HG03571 (cell line): Measurements from ENCODE around the gene LRMDA.

Source experiments
- ATAC-seq: cut with Tn5 transposase; IDR thresholded peaks from one replicate; pipeline ENCODE4 v1.9.1; 2021; ENCODE audit not compliant: unreplicated experiment

The LRMDA gene

DNA sequence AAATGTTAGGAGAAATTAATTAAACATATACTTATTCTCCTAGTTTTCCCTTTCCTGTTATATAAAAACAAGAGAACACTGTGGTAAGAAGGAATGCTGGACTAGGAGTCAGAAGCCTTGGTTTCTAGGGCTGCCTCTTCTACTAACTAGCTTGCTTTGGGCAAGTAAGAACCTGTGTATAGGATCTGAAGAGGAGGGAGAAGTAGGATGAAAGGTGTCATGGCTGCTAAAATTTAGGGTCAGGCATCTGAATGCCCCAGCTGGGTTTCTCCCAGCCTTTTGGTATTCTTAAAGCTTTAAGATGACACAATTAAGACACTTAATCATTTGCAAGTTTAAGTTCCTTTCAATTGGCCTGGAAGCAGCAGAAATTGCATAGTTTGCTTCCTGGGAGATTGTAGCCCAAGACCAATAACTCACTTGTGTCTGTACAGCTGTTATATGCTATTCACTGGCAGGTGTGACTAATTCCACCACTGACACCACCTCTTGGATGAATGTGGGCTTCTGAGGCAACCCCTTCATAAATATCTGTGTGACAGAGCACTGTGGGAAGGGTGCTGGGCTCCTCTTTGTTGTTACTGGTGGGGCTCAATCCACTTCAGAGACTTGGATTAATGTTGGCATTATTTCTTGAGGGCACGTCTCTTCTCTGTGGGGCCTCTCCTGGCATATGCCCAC, 137.2 kb downstream of the LRMDA start:
- ATAC-seq: no peak

DNA sequence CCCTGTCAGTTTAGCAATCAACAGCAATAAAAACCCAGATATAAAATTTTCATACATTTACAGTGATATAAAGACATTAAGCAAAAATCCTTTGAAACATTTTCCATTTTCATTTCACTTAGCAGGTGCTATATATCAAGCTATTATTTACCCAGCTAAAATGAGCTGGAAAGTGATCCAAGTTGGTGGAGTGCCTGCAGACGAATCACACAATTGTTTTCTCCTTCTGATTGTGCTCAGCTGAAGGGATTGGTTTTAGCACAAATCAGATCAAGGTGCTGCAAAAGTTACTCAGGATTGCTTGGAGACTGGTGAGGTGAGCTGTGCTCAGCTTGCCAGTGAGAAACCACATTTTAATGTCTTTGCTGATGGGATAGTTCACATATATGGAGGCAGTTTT, 138.1 kb downstream of the LRMDA start:
- no peak for ATAC-seq

DNA sequence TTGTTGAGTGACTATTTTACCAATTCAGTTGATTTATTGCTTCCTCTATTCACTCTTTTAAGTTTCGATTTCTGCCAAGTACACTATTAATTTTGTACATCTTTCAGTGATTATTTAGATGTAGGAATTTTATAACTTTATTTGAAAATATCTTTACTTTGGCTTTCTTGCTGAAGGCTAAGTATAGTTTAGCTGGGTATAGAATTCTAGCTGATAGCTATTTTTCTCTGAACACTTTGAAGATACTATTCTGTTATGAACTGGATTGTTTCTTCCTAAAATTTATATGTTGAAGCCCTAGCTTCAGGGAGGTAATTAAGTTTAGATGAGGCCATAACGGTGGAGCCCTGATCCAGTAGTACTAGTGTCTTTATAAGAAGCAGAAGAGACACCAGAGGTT, 141.1 kb downstream of the LRMDA start:
- no peak for ATAC-seq

DNA sequence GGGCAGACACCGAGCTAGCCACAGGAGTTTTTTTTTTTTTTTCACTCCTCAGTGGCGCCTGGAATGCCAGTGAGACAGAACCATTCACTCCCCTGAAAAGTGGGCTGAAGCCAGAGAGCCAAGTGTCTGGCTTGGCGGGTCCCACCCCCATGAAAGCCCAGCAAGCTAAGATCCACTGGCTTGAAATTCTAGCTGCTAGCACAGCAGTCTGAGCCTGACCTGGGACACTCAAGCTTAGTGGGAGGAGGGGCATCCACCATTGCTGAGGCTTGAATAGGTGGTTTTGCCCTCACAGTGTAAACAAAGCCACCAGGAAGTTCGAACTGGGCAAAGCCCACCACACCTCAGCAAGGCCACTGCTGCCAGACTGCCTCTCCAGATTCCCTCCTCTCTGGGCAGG, 144.5 kb downstream of the LRMDA start:
- no peak for ATAC-seq

DNA sequence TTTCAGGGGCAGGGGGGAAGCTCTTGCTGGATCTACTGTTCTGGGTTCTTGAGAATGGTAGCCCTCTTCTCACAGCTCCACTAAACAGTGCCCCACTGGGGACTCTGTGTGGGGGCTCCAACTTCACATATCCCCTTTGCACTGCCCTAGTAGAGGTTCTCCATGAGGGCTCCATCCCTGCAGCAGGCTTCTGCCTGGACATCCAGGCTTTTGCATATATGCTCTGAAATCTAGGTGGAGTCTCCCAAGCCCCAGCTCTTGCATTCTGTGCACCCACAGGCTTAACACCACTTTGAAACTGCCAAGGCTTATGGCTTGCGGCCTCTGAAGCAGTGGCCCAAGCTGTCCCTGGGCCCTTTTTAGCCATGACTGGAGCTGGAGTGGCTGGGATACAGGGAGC, 150.7 kb downstream of the LRMDA start:
- ATAC-seq: no peak

DNA sequence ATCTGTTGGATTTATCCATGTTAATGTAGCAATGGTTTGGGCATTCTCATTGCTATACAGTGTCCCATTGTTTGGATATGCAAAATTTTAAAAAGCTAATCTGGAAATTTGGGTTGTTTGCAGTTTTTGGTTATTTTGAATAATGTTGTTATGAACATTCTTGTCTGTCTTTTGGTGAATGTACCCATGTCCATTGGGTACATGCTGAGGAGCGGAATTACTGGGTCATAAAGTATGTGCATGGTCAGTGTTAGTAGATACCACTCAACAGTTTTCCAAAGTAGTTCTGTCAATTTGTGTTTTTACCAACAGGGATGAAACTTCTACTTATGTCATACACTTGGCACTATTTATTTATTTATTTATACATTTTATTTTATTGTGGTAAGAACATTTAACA, 153.9 kb downstream of the LRMDA start:
- ATAC-seq: no peak

DNA sequence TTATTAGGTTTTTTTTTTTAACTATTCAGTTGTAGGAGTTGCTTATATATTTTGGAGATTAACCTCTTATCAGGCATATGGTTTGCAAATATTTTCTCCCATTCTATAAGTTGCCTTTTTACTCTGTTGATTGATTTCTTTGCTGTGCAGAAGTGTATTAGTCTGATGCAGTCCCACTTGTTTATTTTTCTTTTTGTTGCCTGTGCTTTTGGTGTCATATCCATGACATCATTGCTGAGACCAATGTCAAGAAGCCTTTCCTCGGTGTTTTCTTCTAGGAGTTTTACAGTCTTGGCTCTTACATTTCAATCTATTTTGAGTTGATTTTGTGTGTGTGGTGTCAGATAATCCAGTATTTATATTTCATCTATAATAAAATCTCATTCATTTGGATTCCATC, 155.4 kb downstream of the LRMDA start:
- no peak for ATAC-seq

DNA sequence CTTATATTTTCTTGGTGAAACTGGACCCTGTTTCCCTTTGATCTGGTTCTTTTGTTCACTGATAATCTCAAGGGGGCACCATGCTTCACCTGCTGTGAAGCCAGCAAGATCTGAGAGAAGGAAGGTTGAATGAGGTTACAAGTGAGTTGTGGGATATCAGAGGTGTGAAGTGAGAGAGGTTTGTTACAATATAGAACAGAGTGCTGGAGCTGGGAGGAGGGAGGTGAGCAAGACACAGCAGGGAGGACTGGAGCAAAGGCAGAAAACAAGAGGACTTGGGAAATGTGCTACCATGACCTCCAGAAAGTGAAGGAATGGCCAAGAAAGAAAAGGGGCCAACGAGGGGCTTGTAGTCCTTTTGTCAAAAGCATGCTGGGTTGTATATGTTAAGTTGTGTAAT, 156.6 kb downstream of the LRMDA start:
- no peak for ATAC-seq

DNA sequence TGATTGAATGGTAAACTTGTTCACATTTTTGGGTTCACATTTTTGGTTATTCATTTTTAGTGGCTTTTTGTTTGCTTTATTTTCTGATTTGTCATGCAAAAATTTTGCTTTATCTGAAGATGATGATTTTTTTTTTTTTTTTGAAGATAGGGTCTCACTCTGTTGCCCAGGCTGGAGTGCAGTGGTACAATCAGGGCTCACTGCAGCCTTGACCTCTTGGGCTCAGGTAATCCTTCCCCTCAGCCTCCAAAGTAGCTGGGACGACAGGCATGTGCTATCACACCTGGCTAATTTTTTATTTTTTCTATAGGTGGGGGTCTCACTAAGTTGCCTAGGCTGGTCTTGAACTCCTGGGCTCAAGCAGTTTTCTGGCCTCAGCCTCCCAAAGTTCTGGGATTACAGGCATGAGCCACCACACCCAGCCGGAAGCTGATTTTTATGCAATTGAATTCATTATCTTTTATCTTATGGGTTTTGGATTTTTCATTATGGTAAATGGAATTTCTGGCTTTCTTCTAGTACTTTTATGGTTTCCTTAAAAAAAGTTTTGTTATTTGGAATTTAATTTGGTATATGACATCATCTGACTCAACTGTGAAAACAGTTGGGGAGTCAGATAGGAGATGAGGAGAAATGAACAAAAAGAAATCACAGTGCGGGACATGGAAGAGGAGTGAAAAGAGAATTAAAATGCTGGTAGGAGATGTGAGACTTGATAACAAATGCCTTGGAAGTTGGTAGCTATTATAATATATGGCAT, 158.7 kb downstream of the LRMDA start:
- ATAC-seq: no peak

DNA sequence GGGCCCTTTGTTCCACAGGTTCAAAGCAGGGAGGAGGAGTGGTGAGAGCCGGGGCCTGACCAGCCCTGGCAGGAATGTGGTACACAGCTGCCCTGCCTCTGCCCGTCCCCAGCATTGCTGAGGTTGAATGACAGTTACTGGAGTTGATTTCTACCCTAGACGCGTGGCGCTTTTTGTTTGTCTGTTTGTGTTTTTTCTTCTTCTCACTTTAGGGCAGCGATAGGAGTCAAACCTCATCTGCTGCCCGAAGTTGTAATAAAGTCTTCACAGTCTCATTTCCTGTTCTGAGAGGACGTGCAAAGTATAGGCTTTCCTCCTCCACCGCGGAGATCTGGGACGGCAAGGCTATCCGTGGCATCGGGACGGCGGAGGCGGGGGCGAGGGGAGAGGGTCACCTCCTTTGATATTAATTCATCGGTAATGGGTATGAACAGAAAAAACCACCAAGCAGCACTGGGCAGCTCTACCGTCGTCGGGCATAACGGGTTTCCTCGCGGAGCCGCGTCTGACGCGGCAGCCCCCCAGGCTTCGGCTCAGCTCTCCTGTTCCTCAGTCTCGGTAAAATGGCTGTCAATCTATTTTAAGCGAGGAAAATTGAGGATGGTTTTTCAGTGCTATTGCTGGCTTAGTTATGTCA, 160.8 kb downstream of the LRMDA start:
- no peak for ATAC-seq

DNA sequence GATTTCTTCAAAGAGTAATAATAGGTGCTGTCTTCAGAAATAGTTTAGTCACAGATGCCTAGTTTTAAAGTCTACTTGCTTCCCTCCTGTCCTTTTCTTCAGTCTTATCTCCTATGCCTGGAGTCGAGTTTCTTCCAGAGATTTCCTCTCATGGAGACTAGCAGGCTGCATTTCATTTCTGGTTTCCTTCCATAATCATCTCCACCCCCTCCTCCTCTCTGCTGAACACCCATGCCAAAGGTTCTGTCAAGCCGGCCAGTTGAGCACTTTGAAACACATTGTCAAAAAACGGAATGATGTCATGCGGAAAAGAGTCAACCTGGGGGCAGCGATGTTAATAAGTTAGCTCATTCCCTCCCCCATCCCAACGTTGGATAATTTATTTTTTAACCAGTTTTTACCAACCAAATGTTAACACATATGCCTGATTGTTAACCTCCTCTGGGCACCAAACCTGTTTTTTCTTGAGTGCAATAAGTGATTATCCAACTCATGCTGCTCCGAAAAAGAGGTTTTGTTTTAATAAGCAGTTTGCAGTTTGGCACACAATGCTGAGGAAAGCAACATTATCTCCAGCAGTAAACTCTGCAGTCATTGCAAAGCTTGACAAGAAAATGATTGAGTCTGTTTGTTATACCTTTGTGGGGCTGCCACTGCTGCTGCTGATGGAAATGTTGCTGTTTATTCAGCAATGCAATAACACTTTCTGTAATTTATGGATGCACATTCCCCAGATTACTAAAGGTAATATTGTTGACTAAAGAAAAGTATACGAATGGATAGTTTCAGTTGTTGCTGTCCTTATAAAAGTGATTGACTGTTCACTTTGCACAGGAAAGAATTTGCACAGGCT, 161.6 kb downstream of the LRMDA start:
- no peak for ATAC-seq

DNA sequence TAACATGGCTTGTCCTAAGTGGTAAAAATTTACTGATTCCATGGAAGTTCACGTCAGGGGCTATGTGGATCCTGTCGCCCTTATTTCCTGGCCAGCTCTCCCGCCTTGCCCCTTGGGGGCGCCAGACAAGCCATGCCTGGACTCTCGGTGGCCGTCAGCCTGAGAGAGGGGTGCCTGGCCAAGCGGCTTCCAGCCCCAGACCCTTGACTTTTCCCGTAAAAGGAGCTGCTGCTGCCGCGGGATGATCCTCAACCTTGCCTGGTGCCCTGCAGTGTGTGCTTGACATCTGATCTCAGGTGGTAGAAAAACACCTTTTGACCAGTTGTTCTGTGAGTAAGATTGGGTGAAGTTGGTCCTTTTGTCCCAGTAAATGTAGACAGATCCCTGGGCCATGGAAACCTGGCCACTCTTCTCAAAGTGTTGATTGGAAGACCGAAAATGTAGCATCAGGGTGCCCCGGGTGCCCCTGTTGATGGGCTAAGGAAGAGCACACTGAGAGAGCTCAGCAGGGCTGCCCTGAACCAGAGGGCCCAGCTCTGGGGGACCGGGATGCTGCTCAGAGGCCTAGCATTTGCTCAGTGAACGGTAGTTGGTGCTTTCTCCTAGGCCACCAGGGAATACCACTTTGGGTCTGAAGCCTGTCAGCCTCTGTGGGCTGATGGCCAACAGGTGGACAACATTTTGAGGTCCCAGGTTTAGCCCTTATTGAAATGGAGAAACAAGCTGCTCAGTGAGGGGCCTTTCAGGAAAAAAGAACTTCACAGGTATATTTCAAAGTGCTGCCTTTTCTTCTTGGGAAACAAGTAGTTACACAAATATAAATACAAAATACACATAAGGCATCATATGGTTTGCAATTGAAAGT, 162.5 kb downstream of the LRMDA start:
- ATAC-seq: no peak

DNA sequence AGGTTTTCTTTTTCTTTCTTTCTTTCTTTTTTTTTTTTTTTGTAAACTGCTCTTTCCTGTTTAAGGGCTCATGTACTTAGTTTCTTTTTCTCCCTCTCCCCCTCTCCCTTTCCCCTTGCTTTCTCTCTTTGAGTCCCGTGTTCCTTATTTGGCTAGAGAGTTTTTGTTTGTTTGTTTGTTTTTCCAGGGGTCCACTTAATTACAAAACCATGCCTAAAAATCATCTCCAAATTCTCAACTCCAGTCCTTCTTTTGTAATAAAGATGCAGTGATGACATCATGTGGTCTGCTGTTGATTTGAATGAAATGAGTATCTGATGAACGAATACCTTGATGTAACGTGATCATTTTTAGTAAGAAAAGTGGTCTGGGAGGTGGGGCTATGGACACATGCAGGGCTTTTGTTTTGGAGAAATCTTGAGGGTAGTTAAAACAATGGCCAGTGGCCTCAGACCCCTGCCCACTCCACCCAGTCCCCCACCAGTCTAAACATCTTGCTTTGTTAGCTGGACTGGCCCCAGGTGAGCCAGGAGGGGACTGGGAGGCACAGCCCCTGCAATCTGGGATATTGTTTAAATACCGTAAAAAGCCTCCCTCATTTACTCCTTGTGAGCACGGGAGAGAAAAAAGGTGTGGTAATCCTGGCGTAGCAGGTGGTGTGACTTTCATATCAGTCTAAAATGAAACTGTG, 165.7 kb downstream of the LRMDA start:
- no peak for ATAC-seq

DNA sequence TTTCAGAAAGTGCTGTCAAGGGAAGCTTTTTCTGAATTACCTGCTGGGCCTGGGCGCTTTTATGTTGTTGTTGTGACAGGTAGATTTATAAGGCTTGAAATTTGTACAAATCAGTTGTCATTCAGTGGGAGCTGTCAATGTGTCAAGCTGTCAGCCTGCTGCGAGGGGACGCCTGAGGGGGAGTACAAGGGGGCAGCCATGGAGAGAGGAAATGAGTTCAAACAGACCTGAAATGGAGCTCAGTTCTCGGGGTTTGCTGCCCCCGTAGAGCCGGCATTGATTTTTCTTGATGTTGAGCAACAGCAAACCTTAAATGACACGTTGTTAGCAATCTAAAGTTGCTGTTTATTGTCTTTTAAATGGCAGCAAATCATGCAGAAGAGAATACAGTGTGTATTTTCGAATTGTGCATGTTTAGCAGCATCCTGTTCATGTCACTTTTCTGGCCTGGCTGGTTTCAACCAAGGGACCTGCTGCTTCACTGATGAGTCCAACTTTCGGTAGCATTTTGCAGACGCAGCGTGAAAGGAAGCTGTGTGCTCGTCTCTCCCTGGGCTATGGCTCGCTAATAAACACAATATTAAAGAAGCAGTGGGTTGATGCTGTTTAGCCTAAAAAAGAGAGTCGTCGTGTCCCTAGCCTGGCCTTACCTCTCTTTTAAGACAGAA, 166.5 kb downstream of the LRMDA start:
- ATAC-seq: no peak

DNA sequence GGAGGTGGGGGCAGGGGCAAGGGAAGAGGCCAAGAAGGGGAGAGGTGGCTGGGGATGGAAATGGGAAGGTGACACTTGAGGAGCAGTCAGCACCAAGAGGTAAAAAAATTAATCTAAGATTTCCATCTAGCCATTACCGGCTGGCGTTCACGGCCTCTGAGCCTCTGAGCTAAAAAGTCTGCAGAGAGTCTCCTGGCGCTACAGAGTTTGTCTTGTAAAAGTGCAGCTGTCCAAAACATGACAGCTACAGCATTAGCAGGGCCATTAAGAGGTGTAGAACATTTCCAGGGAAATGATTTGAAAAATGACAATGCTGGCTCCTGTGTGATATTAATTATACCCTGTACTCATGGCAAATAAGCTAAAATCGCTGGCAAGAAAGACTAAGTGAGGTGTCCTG, 167.6 kb downstream of the LRMDA start:
- ATAC-seq: no peak

DNA sequence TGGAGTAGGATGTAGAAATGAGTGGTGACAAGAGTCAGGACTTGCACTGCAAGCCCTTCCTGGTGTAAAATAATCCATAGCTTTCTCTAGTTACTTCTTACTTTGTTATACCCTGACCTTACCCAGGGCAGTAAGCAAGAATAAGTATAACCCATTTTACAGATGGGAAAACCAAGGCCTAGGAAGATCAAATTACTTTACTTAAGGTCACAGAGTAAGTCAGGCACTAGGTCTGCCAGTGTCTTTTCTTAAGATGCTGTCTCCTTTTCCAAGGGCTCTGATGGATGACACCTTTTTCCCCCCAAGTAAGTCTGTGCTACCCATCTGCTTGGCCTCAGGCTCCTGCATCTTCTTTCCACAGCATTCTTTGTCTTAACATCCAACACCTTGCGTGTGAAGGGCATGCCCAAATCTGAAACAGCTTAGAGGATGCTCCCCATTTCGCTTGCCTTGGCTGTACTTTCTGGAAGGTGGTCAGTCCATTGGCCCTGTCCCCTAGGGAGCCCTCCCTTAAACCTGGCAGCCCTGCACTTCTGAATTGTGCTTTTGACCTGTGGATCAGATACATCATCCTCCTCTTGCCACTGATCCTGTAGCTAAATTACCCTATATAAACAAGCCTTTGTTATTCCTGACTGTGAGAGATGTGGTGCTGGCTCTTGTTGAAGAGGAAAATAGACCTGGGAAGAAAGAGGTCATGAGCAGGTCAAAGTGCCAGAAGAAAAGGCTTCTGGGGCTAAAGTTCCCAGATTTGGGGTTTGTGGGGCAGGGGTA, 168.6 kb downstream of the LRMDA start:
- ATAC-seq: no peak

DNA sequence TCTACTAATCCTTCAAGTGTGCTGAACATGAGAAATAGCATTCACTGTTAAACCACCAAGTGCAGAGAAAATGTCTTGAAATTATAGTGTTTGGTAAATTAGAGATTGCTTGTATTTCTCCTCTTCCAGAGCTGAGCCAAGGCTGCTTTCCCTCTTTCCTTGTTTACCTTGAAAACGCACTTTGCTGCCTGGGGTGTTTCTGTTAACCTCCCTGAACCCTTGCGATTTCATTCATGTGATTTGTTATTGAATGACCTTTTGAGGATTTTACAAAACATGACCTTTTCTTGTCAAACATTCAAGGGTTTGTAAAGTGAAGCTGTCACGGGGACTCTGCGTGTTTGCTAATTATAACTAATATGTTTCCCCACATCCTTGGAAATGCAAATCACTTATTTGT, 169.4 kb downstream of the LRMDA start:
- no peak for ATAC-seq

DNA sequence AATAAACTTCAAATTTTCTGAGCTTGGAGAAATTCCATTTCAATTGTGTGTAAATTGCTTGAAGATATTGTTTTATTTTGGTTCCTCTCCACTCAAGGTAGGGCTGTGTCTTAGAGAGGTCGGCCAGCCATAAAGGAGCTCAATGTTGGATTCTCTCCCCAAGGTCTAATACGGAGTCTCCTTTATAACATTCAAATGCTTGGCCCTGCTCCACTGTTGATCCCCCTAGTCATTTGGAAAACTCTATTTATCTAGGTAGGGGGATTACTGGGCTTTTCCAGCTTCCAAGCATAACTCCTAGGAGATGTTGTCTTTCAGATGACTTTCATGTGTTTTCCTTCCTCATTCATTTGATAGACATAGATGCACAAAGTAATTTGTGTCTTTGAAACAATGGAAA, 170.9 kb downstream of the LRMDA start:
- ATAC-seq: no peak

DNA sequence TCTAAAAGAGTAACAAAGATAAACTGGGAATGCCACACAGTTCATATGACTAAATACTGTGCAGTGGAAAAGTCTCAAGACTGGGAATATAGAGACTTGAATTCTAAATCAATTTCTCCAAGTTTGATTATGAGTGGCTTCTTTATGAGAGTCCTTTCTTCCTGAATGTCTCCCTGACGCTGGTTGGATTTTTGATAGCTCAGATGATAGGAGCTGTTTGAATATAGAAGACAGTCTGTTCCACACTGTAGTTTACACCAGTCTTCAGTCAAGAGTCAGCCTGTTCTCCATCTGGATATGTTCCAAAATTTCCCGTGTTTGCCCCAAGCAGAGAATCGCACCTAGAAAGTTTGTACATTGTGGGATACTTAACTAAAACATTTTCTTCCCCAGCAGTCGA, 173.7 kb downstream of the LRMDA start:
- ATAC-seq: no peak
